Renal cortex interstitium (tissue), 11 donors: ENCODE data around the gene LYRM4. TPM values are rescaled to one million over a fixed set of nuclear protein-coding genes. Genes with fewer than 3 reads are reported as not detected.

Experiments
- DNase-seq, 11 donors: peaks; one replicate each; pipeline ENCODE4 v3.0.0-alpha.2; 2013; ENCODE audit warnings: low read depth in 9 of 11, low spot score in 4 of 11; ENCODE audit errors: extremely low read depth in 1 of 11
- polyA plus RNA-seq, 3 donors: library from polyadenylated mRNA; unstranded; fragments of 120-200 nt; gene quantifications; one replicate each; pipeline ENCODE4 v1.2.1, GENCODE V29; 2013; ENCODE audit not compliant: insufficient read length in 3 of 3

LYRM4 gene
- polyA plus RNA-seq, 3 donors = 41.8 to 46.0 (median 43.6) TPM

DNA sequence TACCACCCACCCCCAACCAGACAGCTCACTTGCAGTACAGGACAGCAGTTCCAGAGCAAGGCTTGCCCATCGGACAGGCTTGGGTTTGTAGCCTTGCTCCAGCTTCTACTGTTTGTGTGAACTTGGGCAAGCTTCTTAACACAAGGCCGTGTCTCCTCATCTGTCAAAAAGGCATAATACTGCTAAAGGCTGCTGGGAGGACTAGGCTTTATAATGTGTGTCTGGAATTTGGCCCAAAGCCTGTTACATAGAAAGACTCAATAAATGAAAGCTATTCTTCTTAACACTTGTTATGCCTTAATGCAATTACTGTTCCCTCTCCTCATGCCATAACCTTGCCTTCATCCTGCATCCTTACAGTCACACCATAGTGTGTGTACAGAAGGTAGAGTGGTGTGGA, 43.4 kb downstream of the LYRM4 start:
- DNase-seq = no peak

- no peak for DNase-seq
These were observed 45.0 kb downstream of the LYRM4 start for GRCh38 chr6:5215799-5216198.

DNA sequence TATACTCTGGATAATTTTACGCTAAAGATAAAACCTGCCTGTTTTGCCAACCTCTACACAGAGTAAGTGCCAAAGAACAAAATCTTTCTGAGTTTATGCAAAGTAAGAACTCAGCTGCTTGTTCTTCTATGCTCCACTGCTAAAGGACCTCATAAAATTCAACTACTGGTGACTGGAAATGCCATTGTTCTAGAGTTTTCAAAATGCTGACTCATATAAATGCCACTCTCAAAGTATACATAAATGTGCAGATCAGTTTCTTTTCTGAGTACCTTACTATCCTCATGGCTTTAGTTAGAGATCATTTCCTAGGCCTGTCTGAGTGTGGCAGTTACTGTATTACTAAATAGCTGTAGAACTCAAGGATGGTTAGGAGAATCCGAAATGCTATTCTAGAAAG, 45.6 kb downstream of the LYRM4 start:
- no peak for DNase-seq

DNA sequence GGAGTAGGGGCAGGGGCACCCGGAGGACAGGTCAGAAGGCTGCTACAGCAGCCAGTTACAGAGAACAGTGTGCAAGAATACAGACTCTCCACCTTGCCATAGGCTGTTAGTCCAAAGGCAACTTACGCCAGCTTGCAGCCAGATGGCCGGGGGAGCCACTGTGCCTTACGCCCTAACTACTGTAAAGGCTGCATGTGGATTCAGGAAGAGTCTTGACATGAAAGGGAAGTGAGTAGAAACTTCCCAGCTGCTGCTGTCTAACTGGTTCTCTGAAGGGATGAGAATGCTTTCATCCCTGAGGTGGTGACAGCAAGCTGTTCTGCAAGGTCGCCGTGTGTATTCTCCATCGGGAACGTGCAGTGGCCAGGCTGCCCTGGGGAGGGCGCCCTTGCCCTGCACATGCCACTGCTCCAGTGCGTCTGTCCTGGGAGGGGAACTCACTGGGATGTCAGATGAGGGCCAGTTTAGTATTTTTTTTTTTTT, 46.1 kb downstream of the LYRM4 start:
- peak in 9 of 11 donors; percentile 58 to 85 (median 76) for DNase-seq

DNA sequence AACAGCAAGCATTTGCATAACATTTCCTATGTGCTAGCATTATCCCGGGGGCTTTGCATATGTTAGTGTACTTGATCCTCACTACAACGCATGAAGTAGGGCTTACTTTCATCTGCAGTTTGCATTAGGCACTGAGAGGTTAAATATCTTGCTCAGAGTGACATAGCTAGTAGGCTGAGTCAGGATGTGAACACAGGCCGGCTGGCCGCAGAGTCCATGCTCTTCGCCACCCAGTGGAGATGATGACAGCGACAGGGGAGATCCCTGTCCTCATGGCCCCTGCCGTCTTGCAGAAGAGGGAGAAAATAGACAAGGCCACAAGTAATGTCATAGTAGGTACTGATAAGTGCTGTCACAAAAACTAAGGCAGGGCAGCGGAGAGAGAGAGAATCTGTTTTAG, 46.9 kb downstream of the LYRM4 start:
- DNase-seq = no peak

GRCh38 chr6:5211492-5211891, 49.3 kb downstream of the LYRM4 start:
- no peak for DNase-seq

DNA sequence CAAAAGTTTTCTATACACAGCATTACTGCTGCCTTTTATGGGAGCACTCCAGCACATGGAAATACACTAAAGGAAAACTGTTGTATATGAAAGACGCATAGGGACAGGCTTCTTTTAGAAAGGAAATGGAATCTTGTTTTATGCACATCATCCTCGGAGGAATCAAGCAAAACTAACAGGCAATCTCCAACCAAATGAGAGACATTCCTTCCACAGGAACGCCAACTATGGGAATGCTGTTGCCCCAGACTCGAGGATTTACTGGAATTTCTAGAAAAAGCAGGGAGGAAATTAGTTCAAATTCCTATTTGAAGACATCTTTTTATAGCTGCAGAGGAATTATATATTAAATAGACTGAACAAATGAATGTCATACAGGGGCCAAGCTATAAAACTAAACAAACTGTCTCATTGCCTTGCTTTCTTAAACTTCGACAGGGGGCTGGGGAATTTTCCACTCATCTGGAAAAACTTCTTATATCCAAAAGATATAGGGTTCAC, 52.2 kb downstream of the LYRM4 start:
- DNase-seq = peak in 1 of 11 donors; percentile 41

DNA sequence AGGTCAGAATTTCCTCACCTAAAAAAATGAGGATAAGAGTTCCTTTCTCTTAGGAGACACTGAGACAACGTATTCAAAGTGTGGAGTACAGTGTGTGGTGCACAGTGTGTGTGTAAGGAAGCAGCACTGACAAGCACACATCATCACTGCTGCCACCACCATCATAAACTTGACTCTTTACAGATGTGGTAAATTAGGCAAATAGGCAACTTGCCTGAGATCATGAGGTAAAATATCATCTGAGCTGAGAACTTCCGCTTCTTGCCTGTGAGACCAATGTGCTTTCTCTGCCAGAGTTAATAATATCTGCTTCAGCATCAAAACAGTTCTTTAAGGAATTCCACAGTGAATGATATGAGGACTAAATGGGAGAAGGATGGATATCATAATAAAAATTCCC, 52.7 kb downstream of the LYRM4 start:
- DNase-seq = no peak

- DNase-seq = no peak
These were observed 53.7 kb downstream of the LYRM4 start for GRCh38 chr6:5206920-5207561.

- peak in 7 of 11 donors; percentile 58 to 83 (median 70) for DNase-seq
These were observed 54.6 kb downstream of the LYRM4 start for GRCh38 chr6:5205877-5206850.

- no peak for DNase-seq
These were observed 55.7 kb downstream of the LYRM4 start for GRCh38 chr6:5205035-5205507.

DNA sequence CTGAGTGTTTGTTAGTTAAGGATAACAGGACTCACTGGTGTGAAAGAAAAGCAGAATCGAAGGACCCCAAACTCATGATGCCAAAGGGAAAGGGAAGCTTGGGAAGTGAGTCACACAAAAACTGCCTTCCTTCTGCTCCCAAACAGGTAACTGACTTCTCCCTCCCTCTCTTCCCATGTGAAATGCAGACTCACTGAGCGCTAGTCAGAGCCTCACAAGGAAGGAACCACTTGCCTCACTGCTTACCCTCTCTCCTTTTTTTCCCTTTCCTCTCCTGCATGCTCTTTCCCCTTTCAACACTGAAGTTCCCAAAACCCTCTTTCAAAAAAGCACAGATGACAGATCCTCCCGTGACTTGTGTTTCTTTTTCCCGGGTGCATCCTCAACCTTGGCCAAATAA, 56.4 kb downstream of the LYRM4 start:
- DNase-seq = no peak

DNA sequence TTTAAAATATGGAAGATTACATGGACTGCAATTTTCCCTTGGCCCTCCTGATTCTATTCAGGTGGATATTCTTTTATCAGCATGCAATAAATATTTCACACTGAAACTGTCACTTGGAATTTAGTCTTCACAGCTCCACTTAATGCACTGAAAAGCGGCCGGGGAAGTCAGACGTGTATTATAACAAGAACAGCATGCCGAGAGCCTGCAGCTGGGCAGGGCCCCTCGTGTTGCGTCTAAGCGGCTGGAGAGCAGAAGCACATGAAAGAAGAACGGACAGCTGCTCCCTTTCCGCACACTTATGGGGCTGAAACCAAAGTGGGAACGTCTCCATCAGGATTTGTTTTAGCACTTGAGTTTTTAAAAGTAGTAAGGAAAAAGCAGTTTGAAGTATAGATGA, 57.2 kb downstream of the LYRM4 start:
- DNase-seq = peak in 4 of 11 donors; percentile 56 to 67 (median 62)

DNA sequence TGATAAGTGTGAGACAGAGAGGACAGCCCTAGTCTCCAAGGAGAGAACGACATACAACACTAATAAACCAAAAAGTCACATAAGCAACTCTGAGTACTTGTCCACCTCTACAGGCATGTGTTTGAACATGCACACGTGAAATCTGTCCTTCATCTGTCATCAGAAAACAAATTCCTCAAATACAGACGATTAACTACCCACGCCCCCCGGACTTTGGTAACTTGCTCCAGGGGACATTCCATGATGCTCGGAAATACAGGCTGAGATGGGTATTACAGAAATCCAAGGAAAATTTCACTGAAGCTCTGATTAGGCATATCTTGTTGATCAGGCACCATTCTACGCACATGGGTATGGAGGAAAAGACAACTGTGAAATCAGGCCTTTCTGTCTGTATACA, 57.8 kb downstream of the LYRM4 start:
- DNase-seq = no peak

DNA sequence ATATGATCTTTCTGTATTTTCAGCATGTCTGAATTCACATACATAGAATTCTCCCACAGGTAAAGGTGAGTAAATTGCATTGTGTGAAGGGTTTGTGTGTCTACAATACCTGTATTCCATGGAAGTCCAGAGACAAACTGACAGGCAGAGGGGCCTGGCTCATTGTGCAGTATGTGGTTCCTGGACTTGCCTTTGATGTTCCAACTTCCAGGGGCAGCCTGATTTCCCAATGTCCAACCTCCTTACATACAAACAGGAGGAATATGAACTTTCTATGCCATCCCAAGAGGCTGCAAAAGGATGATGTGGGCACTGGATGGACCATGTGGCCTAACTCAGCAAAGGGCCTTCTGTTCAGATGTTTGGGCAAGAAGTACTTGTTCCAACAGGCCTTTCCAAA, 58.5 kb downstream of the LYRM4 start:
- no peak for DNase-seq

GRCh38 chr6:5201271-5201670, 59.5 kb downstream of the LYRM4 start:
- no peak for DNase-seq

- DNase-seq = no peak
These were observed 61.0 kb downstream of the LYRM4 start for GRCh38 chr6:5199702-5200101.

DNA sequence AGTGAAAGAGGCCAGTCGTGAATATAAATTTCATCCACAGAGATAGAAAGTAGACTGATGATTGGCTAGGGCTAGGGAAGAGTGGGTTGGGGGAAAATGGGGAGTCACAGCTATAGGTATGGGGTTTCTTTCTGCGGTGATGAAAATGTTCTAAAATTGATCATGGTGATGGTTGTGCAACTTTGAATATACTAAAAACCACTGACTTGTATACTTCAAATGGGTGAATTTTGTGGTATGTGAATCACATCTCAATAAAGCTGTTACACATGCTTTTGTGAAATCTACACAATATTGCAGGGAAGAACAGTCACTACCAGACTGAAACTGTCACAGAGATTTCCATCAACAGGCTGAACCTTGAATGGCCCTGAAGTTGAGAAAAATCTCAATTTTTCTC, 61.5 kb downstream of the LYRM4 start:
- DNase-seq = no peak

GRCh38 chr6:5197084-5197483, 63.7 kb downstream of the LYRM4 start:
- no peak for DNase-seq
